K562 (cell line): ENCODE measurements around the gene FYB1. TPM values are rescaled to one million over a fixed set of nuclear protein-coding genes. Genes with fewer than 3 reads are reported as not detected.

Source experiments
- ATF6 ChIP-seq: sonication (generic); formaldehyde crosslinking; IDR thresholded peaks from 2 replicates; pipeline ENCODE4 v1.4.0; 2020; ENCODE audit warnings: mild to moderate bottlenecking, missing genetic modification reagents
- GATAD2B ChIP-seq: fragments of 450-650 bp; IDR thresholded peaks from 2 replicates; pipeline ENCODE4 v1.6.1; 2017; ENCODE audit warnings: mild to moderate bottlenecking, borderline replicate concordance
- HEY1 ChIP-seq: fragments of 250-450 bp; sonication (Bioruptor Pico); IDR thresholded peaks from 2 replicates; pipeline ENCODE4 v1.5.0; 2020; ENCODE audit warnings: mild to moderate bottlenecking, moderate library complexity, borderline replicate concordance
- PATZ1 ChIP-seq: fragments of 250-450 bp; sonication (Bioruptor Pico); IDR thresholded peaks from 2 replicates; pipeline ENCODE4 v1.5.0; 2020; ENCODE audit warnings: mild to moderate bottlenecking, borderline replicate concordance
- PHF21A ChIP-seq: fragments of 450-650 bp; IDR thresholded peaks from 2 replicates; pipeline ENCODE4 v1.6.1; 2017; ENCODE audit warnings: low read depth, borderline replicate concordance
- POLR3A ChIP-seq: IDR thresholded peaks from 2 replicates; pipeline ENCODE4 v1.6.1; 2011; ENCODE audit warnings: borderline replicate concordance, mild to moderate bottlenecking, moderate library complexity; ENCODE audit not compliant: insufficient read length, insufficient read depth; ENCODE audit errors: extremely low read depth
- RUNX1 ChIP-seq: sonication (generic); IDR thresholded peaks from 2 replicates; pipeline ENCODE4 v1.6.1; 2016; ENCODE audit warnings: antibody characterized with exemption, low read depth
- SIN3A ChIP-seq, 2 experiments: fragments of 150-350 bp in 1 of 2; IDR thresholded peaks; 2 replicates each; pipeline ENCODE4 v1.6.1; 2011 to 2016; ENCODE audit warnings: borderline replicate concordance in 2 of 2, low read depth in 2 of 2, low read length in 2 of 2, mild to moderate bottlenecking in 2 of 2, moderate library complexity in 2 of 2; ENCODE audit not compliant: control insufficient read depth in 1 of 2
- TAL1 ChIP-seq: fragments of 450-650 bp; IDR thresholded peaks from 2 replicates; pipeline ENCODE4 v1.6.1; 2016; ENCODE audit warnings: mild to moderate bottlenecking
- TGIF2 ChIP-seq: sonication (generic); formaldehyde crosslinking; IDR thresholded peaks from 2 replicates; pipeline ENCODE4 v1.8.1; 2022; ENCODE audit warnings: mild to moderate bottlenecking, missing genetic modification reagents, moderate library complexity
- XRCC5 ChIP-seq: fragments of 200-400 bp; formaldehyde crosslinking; IDR thresholded peaks from 2 replicates; pipeline ENCODE4 v1.6.1; 2017; ENCODE audit warnings: low read depth, mild to moderate bottlenecking, low read length
- ZNF23 ChIP-seq: fragments of 250-450 bp; sonication (Bioruptor Pico); IDR thresholded peaks from 2 replicates; pipeline ENCODE4 v1.4.0; 2020; ENCODE audit warnings: mild to moderate bottlenecking
- ZNF583 ChIP-seq: fragments of 250-450 bp; sonication (Bioruptor Pico); IDR thresholded peaks from 2 replicates; pipeline ENCODE4 v1.4.0; 2020
- polyA plus RNA-seq, 8 experiments: library from polyadenylated mRNA; depleted of rRNA in 4 of 8; stranded (reverse) in 5 of 8; unstranded in 3 of 8; fragments of >200 nt; fragmentation: Nextera tagmentation in 2 of 8; fragmentation: Illumina TruSeq in 1 of 8; extraction: Ambion mirVana in 2 of 8; extraction: Trizol in 1 of 8; gene quantifications; 2 replicates each; pipeline versions ENCODE4 v1.2.1 to v1.2.3, GENCODE V29; 2011 to 2014; ENCODE audit warnings: inconsistent platforms in 1 of 8, missing spikeins in 1 of 8
- total RNA-seq, 7 experiments: library from RNA; depleted of rRNA in 6 of 7; stranded (reverse); fragments of >200 nt in 6 of 7; fragmentation: Illumina TruSeq in 2 of 7; extraction: Trizol in 2 of 7; gene quantifications; 2 replicates each; pipeline versions ENCODE4 v1.2.1 to v1.2.3, GENCODE V29; 2011 to 2021; ENCODE audit warnings: low replicate concordance in 1 of 7

The FYB1 gene
- total and polyA plus RNA-seq, 9 of the 15 experiments (the other 6 are each of a cell fraction or from before 2014, with no cell fraction given), result 4.7 to 31.5 (median 9.7) TPM

DNA sequence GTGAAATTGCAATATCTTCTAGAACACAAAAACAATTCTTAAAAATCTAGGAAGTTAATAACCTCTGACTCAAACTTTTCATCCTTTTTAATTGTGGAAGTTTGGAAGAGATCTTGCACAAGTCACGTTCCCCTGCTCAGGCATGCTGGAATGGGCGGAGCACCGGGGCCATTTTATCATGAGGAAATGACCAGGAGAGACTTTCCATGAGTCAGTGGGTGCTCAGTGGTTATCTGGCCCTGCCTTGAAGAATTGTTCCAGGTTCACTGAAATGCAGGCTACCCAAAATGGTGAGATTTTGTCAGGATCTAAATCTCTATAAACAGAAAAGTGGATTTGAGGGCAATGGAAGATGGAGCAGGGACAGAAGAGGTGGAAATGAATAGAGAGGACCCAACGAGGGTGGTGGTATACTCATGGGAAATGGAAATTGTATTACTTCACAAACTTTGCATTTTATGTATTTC is 61.2 kb downstream of the FYB1 start (continued):
- TF ChIP-seq ZNF583 (no peak), HEY1 (CRISPR knock-in tag) (no peak), TAL1 (0 out of 2 replicates have a peak, but pooled peaks have one; percentile 21), POLR3A (no peak), XRCC5 (no peak), PHF21A (no peak), RUNX1 (no peak), TGIF2 (CRISPR knock-in tag) (no peak), ZNF23 (CRISPR knock-in tag) (no peak), ATF6 (CRISPR knock-in tag) (no peak), PATZ1 (CRISPR knock-in tag) (no peak), GATAD2B (no peak), SIN3A (IDR thresholded peaks at IDR 0.05; ENCODE audit: borderline replicate concordance in 2 of 2, control insufficient read depth in 1 of 2, low read depth in 2 of 2, low read length in 2 of 2) (no peak)
- TF ChIP-seq, all 486 proteins: peak for 90
